Liver (tissue), 3 donors: Measurements from ENCODE around the gene ACOXL.

Source experiments
- ATF3 ChIP-seq: IDR thresholded peaks from 2 replicates; pipeline ENCODE4 v1.6.1; 2016; ENCODE audit warnings: antibody characterized with exemption
- FOXA2 ChIP-seq: IDR thresholded peaks from 2 replicates; pipeline ENCODE4 v1.6.1; 2016; ENCODE audit warnings: antibody characterized with exemption
- GABPA ChIP-seq, 2 donors: IDR thresholded peaks in 1 of 2; conservative IDR thresholded peaks in 1 of 2; 2 replicates each; pipeline ENCODE4 v1.6.1; 2016; ENCODE audit warnings: antibody characterized with exemption in 2 of 2, mild to moderate bottlenecking in 1 of 2, moderate library complexity in 1 of 2
- JUND ChIP-seq, 2 donors: IDR thresholded peaks; 2 replicates each; pipeline ENCODE4 v1.6.1; 2016; ENCODE audit warnings: antibody characterized with exemption in 2 of 2
- RAD21 ChIP-seq, 2 donors: IDR thresholded peaks; 2 replicates each; pipeline ENCODE4 v1.6.1; 2016; ENCODE audit warnings: antibody characterized with exemption in 2 of 2, mild to moderate bottlenecking in 2 of 2
- REST ChIP-seq: IDR thresholded peaks from 2 replicates; pipeline ENCODE4 v1.6.1; 2016; ENCODE audit warnings: antibody characterized with exemption, mild to moderate bottlenecking
- RXRA ChIP-seq, 2 donors: IDR thresholded peaks; 2 replicates each; pipeline ENCODE4 v1.6.1; 2017 to 2018; ENCODE audit warnings: antibody characterized with exemption in 2 of 2, mild to moderate bottlenecking in 1 of 2
- SP1 ChIP-seq: IDR thresholded peaks from 2 replicates; pipeline ENCODE4 v1.6.1; 2018; ENCODE audit warnings: antibody characterized with exemption, mild to moderate bottlenecking
- TAF1 ChIP-seq: conservative IDR thresholded peaks from 2 replicates; pipeline ENCODE4 v1.6.1; 2016; ENCODE audit warnings: antibody characterized with exemption, mild to moderate bottlenecking
- YY1 ChIP-seq: IDR thresholded peaks from 2 replicates; pipeline ENCODE4 v1.6.1; 2016; ENCODE audit warnings: antibody characterized with exemption, mild to moderate bottlenecking
- ZBTB33 ChIP-seq: IDR thresholded peaks from 2 replicates; pipeline ENCODE4 v1.6.1; 2016; ENCODE audit warnings: antibody characterized with exemption
- TF ChIP-seq, protein P1 (sequence below): fragments of 150-350 bp; IDR thresholded peaks from 2 replicates; pipeline ENCODE4 v1.5.1; 2017; ENCODE audit warnings: improper control_type of control experiment, low read depth, low read length; ENCODE audit not compliant: missing input control
- TF ChIP-seq, protein P2 (sequence below): IDR thresholded peaks from 2 replicates; pipeline ENCODE4 v1.6.1; 2016; ENCODE audit warnings: antibody characterized with exemption
- donor health status: healthy.
- donor health status: healthy.

GRCh38 chr2:110793034-110793433 lies 60.7 kb downstream of the ACOXL start:
- TF ChIP-seq TAF1 (no peak), RXRA (IDR thresholded peaks at IDR 0.05) (no peak), FOXA2 (no peak), RAD21 (IDR thresholded peaks at IDR 0.05) (no peak), REST (no peak), GABPA (IDR thresholded peaks at IDR 0.05 in 1 of 2, conservative IDR thresholded peaks at IDR 0.05 in 1 of 2) (no peak), YY1 (no peak), JUND (IDR thresholded peaks at IDR 0.05) (no peak), ZBTB33 (no peak), ATF3 (no peak), SP1 (no peak)
- TF ChIP-seq, protein P1, sequence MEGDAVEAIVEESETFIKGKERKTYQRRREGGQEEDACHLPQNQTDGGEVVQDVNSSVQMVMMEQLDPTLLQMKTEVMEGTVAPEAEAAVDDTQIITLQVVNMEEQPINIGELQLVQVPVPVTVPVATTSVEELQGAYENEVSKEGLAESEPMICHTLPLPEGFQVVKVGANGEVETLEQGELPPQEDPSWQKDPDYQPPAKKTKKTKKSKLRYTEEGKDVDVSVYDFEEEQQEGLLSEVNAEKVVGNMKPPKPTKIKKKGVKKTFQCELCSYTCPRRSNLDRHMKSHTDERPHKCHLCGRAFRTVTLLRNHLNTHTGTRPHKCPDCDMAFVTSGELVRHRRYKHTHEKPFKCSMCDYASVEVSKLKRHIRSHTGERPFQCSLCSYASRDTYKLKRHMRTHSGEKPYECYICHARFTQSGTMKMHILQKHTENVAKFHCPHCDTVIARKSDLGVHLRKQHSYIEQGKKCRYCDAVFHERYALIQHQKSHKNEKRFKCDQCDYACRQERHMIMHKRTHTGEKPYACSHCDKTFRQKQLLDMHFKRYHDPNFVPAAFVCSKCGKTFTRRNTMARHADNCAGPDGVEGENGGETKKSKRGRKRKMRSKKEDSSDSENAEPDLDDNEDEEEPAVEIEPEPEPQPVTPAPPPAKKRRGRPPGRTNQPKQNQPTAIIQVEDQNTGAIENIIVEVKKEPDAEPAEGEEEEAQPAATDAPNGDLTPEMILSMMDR: no peak
- TF ChIP-seq, protein P2, sequence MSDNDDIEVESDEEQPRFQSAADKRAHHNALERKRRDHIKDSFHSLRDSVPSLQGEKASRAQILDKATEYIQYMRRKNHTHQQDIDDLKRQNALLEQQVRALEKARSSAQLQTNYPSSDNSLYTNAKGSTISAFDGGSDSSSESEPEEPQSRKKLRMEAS: no peak
